NCI-H748 (cell line): ENCODE data around the gene SC5D.

Source experiments
- DNase-seq: peaks from one replicate; lab custom pipeline; 2025; ENCODE audit not compliant: unreplicated experiment; lab: John Stamatoyannopoulos, UW

Gene SC5D, protein sequence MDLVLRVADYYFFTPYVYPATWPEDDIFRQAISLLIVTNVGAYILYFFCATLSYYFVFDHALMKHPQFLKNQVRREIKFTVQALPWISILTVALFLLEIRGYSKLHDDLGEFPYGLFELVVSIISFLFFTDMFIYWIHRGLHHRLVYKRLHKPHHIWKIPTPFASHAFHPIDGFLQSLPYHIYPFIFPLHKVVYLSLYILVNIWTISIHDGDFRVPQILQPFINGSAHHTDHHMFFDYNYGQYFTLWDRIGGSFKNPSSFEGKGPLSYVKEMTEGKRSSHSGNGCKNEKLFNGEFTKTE

DNA sequence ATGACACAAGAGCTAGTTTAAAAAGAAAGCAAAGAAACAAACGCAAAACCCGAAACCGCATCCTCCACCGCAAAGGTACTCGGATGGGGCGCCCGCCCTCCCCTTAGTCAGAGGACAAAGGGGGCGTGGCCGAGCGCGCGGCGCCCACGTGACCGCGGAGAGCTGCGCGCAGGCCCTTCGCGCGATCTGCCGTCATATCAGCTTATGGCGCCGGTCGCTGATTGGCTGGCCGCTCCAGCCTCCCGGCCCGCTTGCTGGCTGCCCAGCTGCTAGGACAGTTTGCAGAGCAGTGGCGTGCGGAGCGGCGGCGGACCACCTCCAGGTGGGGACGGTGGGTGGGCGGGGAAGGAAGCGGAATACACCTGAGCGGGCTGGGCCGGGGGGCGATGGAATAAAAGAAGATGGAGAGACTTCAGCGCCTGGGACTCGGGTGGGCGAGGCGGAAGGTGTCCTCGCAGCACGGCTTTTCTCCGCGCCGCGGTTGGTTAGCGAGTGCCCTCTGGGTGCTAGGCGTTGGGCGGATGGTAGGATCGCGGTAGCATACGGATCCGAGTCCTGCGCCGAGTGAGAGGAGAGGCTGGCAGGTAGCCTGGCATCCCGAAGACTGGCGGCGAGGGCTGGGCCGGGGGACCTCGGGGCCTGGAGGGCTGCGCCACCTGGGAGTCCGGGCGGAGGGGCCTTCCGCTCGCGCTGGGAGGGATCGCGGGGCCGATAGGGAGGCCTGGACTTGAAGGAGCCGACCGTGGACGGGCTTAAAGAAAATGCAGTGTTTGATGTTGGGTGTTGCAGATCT lies at the start of gene SC5D:
TSS of gene SC5D (plus strand) at position 277 of the 793 bp plus-strand sequence. CDS start 10,605 bp downstream, outside the sequence.
- DNase-seq, result peak; percentile 95

DNA sequence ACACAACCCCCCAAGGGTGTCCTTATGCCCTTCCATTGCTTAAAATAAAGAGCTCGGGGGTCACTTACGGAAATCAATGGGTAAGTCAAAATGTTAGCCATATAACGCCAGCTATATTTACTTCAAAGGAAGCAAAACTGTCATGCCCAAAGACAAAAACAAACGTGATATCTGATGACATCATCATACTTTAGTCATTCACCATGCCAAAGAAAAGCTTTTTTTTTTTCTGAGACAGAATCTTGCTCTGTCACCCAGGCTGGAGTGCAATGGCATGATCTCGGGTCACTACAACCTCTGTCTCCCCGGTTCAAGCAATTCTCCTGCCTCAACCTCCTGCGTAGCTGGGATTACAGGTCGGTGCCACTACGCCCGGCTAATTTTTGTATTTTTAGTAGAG lies 47.7 kb upstream of the SC5D start:
- DNase-seq, result no peak

DNA sequence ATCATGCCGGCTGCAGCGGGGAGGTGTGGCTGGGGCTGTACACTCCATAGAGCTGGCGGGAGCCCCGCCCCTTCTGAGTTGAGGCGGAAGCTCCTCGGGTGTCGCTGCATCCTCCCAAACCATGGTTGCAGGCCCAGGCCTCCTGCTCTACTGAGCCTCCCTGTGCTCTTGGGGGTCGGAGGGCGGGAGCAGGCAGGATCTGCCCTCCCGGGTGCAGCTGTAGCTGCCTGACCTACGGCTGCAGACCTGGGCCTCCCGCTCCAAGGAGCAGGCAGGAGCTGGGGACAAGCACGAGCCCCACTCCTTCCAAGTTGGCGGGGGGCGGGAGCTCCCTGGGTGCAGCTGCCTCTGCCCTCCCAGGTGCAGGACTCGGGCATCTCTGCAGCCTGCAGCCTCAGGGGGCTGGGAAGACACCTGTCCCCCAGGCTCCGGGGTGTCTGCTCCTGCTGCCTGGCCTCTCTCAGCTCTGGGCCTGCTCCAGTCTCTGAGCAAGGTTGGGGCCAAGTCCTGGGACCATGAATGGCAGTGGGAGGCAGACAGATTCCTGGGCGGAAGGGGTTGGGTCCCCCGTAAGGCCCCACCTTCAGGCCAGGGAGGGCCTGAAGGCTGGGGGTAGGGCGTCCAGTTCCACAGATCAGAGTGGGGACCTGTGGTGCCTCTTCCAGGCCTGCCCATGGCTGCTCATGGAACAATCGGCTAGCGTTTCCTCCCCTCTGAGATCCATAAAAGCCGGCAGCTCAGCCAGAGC lies 46.4 kb upstream of the SC5D start:
- DNase-seq, result no peak

DNA sequence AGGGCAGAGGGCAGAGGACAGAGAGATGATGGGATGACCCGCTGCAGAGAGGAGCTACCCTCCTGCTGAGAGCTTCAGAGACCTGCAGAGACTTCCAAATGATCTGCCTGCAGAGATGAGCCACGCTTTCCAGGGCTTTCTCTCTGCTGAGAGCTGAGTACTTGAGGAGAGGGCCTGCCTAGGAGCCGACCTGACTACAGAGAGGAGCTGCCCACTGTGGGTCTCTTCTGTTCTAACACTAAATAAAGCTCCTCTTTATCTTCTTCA lies 45.9 kb upstream of the SC5D start:
- DNase-seq, result no peak

DNA sequence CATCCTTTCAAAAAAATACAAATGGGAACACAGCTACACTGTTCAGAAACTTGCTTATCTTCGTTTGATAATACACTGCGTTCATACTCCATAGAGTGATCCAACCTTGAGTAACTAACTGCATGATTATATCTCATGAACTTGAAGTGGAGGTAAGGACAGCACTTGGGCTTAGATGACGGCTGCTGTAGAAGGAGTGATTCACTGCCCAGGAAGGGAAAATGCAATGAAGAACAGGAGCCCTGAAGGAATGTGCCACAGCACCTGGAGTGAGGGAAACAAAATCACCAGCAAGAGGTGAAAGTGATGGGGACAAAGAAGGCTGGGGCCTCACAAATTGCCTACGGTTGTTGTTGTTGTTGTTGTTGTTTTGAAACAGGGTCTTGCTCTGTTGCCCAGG lies 44.1 kb upstream of the SC5D start:
- DNase-seq, result no peak

DNA sequence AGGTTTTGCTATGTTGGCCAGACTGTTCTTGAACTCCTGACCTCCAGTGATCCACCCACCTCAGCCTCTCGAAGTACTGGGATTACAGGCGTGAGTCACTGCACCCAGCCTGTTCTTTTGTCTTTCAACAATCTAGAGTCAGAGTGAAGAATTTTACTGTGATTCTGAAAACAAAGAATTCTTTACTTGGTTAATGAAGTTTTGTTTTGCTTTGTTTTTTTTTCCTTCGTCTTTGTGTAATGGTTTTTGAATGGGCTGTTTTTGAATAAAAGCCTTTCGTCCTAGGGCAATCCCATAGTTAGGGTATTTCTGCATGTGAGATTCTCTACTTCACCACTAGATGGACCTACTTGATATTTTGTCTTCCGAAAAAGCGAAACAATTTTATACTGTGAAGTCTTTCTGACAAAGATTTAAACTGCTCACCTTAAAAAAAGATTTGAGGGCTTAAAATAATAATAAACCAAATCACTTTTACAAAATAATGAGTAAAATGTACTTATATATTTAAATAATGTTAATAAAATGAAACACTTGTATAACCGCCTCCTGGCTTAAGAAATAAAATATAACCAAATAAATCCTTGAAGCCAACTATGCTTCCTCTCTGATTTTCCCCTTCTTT lies 43.4 kb upstream of the SC5D start:
- DNase-seq, result peak; percentile 49

DNA sequence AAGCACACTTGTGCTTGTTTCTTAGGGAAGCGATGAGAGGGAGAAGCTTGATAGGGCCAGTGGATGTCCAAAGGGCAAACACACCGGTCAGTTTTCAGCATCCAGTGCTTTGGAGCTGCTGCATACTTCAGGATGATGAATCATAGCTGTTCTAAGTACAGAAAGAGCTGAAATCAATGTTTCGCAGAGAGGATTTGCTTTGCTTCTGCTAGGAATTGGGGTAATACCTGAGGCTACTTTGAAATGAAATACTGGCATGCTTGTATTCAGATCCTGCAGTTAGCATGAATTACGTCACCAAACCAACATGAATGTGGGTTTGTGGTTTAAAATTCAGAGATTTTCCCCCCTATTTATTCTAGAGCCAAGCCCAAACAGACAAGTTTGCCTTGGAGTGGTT lies 41.7 kb upstream of the SC5D start:
- DNase-seq, result no peak

DNA sequence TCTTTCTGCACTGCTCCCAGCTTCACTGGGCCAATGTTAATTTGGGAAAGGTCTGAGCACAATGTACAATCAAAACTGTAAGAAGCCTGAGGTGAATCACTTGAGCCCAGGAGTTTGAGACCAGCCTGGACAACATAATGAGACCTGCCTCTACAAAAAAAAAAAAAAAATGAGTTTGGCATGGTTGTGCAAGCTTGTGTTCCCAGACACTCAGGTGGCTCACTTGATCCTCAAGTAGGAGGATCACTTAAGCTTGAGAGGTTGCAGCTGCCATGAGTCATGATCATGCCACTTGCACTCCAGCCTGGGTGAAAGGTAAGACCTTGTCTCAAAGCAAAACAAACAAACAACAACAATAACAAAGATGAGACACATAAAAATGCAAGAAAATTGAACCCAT lies 38.6 kb upstream of the SC5D start:
- no peak for DNase-seq

DNA sequence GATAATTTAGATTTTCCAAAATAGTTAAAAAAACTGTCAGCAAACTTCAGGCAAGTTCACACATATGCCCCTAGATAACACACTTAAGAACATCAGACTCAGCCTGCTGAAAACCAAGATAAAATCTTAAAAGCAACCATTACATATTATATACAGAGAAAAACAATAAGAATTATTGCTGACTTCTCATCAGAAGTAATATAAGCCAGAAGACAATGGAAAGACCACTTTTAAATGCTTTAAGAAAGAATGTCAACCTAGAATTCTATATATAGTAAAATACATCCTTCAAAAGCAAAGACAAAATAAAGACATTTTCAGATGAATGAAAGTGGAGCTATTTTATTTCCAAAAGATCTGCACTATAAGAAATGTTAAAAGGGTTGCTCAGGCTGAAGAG lies 37.8 kb upstream of the SC5D start:
- DNase-seq, result no peak

DNA sequence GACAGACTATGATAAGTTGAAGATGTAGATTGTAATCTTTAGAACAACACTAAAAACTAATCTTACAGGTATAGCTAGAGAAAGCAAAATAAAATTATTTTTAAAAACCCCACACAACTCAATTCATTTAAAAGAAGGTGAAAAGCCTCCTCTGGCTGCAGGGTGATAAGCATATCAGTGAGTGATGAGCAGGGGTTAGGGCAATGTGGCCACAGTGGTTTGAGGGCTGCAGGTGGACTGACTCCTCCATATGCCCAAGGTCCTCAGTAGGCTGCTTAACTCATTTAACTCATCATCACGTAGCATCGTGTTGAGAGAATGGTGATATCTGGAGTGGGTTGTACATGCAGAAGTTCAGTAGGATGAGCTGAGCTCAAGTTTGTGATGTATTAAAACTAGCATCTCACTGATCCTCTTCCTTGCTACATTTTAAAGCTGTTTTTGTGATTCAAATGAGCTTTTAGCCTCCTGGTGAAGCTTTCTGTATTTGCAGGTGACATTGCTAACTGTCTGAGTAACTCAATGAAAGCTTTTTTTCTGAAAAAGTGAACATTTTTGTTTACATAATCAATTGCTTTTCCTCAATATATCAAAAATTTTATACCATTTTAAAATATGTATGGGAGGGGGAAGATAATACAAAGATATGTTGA lies 37.0 kb upstream of the SC5D start:
- DNase-seq, result no peak

DNA sequence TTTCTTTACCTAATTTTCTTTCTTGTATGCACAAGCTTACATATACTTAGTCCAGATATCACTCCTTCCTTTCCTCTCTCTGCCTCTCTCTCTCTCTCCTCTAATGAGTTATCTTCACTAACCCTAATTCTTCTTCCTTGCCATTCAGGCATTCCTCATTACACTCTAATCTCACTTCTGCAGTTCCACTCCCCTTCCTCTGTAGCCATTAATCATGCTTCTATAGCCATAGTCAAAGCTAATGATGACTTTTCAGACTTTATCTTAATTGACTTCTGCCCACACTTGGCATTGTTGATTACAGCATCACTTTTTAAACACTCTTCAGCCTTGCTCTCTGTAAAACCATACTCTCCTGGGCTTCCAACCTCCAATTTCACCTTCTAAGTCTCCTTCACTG lies 35.3 kb upstream of the SC5D start:
- no peak for DNase-seq

DNA sequence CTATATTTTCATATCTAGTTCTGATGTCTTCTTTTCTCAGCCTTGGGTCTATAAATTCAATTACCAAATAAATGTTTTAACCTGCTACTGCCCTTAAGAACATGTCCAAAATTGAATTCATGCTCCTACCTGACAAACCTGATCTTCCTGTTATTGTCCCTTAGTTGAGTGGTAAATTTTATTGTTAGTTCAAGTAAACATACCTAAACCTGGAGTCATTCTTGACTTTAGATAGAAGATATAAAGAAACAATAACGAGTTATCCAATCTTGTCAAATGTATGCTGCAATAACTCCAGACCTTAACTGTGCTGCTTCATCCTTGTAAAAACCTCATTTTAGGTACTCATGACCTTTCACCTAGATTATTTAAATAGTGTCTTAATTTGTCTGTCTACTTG lies 34.6 kb upstream of the SC5D start:
- DNase-seq, result no peak

DNA sequence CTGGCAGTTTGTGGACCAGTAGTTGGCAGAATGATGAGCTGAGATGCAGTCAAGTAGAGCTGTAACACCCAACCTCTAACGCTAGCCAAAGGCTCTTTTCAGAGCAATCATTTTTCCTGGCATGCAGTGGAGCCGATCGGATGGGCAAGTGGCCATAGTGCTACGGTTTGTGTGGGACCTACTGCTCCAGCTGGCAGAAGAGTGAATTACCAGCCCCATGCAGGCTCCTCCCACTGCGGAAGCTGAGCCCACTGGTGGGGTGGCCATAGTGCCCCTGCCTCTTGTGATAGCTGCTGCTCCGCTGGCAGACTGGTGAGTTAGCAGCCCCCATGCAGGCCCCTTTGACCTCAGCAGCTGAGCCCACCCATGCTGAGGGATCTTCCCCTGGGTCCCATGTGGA lies 27.0 kb upstream of the SC5D start:
- no peak for DNase-seq

DNA sequence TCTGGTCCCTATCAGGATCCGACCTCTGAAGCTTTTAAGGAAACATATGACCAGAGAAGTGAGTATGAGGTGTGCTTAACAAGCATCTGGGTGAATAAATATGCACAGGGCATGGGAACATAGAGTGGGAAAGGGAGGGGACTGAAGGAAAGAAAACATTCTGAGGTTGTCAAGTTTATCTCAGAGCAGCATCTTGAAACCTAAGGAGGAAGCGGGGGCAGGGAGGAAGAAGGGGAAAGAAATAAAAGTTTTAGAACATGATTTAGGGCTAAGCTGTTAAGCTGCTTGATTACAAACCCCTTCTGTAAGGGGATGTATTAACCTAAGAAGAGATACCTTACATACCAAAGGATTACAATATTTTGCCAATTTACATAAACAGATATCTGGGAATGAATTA lies 24.0 kb upstream of the SC5D start:
- no peak for DNase-seq

DNA sequence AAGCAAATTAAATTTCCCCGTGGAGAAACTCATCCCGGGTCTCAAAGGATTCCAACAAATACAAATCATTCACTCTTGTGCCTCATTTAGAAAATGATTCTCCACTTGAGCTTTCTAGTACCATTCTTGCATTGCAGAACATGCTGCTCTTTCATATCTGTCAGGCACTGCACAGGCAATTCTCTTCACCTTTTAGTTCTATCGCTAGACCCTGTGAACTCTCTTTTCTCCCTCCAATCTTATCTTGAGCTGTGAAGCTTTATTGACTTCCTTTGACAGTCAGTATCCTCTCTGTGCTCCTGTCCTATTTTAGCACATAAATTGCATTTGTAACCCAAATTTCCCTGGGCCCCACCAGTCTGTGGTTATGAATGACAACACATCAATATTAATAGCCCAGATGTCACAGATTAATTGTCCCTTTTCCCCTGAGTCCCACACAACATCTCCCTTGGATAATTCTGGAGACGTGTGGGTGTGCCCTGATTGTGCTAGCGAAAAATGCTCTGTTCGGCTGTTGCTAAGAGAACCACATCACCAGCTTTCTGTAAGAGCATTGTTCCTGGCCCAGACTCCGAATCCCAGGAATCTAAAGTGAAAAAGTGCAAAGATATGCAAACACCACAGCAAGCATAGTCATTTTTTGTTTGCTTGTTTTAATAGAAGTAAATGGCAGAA lies 22.4 kb upstream of the SC5D start:
- no peak for DNase-seq

DNA sequence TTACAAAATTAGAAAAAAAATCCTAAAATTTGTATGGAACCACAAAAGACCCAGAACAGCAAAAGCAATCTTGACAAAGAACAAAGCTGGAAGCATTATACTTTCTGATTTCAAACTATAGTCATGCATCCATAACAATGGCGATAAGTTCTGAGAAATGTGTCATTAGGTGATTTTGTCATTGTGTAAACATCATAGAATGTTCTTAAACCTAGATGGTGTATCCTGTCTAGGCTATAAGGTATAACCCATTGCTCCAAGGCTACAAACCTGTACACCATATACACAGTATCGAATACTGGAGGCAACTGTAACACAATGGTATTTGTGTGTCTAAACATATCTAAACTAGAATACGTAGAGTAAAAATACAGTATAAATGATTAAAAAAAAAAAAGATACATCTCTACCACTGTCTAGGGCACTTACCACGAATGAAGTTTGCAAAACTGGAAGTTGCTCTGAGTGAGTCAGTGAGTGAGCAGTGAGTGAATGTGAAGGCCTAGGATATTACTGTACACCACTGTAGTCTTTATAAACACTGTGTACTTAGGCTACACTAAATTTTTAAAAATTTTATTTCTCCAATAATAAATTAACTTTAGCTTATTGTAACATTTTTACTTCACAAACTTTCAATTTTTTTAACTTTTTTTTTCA lies 18.1 kb upstream of the SC5D start:
- DNase-seq, result no peak

DNA sequence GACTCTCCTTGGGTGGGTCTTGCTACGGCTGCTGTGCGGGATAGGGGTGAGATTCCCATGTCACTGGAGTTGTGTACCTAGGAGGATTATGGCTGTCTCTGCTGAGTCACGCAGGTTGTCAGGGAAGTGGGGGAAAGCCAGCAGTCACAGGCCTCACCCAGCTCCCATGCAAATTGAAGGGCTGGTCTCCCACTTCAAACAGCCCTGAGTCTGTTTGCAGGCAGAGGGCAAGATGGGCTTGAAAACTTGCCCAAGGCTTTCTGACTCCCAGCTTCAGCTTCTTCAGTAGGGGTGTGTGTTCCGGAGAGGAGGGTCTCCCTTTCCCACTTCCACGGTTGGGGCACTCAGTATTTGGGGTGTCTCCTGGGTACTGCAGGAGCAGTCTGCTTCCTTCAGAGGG lies 10.9 kb upstream of the SC5D start:
- no peak for DNase-seq

DNA sequence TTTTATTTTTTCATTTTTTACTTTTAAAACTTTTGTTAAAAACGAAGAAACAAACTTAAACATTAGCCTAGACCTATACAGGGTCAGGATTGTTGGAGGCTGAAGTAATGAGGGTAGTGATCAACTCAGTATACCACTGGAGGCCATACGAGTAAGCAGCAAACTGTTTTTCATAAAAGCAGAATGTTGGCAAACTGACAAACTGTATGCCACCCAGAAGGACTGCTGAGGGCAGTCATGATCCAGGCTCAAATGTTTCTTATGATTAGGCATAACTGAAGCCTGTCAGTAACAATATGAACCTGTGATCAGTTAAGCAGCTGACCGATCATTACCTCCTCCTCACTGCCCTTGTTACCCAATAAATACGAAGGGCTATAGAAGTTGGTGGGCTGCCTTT lies 10.2 kb upstream of the SC5D start:
- DNase-seq, result no peak

DNA sequence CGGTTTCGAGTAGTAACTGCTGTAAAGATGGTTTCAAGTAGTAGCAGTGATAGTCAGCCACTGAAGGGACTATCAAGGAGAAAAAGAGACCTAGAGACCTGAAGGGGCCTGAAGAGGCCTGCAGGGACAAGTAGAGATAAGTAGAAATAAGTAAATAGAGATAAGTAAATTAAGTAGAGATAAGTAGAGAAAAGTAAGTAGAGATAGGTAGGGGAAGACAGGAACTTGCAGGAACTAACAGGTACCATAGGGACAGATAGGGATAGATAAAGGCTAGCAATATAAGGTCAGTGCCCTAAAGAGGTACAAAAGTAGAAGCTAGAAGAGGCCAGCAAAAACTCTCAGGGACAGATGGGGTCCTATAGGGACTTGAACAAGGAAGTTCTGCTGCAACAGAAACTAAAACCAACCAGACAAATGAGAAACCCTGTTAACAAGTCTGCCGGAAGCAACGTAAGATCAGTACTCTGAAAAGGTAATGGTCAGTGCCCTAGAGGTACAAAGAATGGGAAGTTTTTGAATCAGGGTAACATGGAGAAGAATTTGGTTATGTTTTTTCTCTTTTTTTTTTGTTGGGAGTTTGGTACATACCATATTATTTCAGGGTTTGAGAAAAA lies 9.6 kb upstream of the SC5D start:
- DNase-seq, result no peak

DNA sequence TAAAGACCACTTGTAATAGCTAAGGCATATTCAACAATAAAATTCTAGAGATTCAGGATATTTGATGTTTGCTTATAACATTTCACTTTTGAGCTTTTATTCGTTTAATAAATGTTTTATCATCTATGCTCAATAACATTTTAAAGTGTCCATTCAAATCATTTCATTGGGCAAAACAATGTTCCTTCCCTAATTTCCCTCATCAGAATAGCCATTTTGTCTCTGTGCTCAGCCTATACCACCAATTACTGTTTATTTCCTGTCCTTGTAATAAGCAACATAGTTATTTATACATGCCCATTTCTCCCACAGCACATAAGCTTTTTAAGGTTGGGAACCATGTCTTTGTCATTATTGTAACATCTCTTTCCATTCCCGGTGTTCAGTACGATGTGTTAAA lies 1.3 kb upstream of the SC5D start:
- no peak for DNase-seq
